Breast epithelium (tissue), 4 donors: Measurements from ENCODE around the gene SNTG2. TPM values are rescaled to one million over a fixed set of nuclear protein-coding genes. Genes with fewer than 3 reads are reported as not detected.

Experiments
- DNase-seq, 2 donors: peaks; one replicate each; pipeline ENCODE4 v3.0.0-alpha.2; 2019; ENCODE audit warnings: low spot score in 2 of 2
- H3K27ac ChIP-seq, 2 donors: fragments of 200-600 bp; sonication (generic) in 1 of 2; one replicate each; pipeline ENCODE4 v1.5.1; 2016 to 2019; ENCODE audit warnings: mild to moderate bottlenecking in 1 of 2
- H3K27me3 ChIP-seq, 2 donors: fragments of 200-600 bp; sonication (generic) in 1 of 2; one replicate each; pipeline versions ENCODE4 v1.5.1 to v1.6.0; 2017 to 2019; ENCODE audit warnings: control low read depth in 1 of 2, mild to moderate bottlenecking in 1 of 2
- H3K36me3 ChIP-seq: fragments of 200-600 bp; one replicate; pipeline ENCODE4 v1.5.1; 2019
- H3K4me1 ChIP-seq, 2 donors: fragments of 200-600 bp; sonication (generic); one replicate each; pipeline ENCODE4 v1.5.1; 2016 to 2019; ENCODE audit warnings: control low read depth in 1 of 2
- H3K4me3 ChIP-seq, 3 donors: fragments of 200-600 bp; sonication (generic); 1 replicate in 2 of 3; 2 replicates in 1 of 3; pipeline ENCODE4 v1.5.1; 2016 to 2019; ENCODE audit warnings: mild to moderate bottlenecking in 3 of 3, moderate library complexity in 2 of 3
- H3K9me3 ChIP-seq, 2 donors: fragments of 200-600 bp; sonication (generic) in 1 of 2; one replicate each; pipeline ENCODE4 v1.5.1; 2016 to 2019; ENCODE audit warnings: control low read depth in 1 of 2
- POLR2A ChIP-seq: fragments of 450-650 bp; IDR thresholded peaks from one replicate; pipeline ENCODE4 v1.6.1; 2016; ENCODE audit warnings: antibody characterized with exemption, mild to moderate bottlenecking, moderate library complexity
- POLR2AphosphoS5 ChIP-seq, 3 donors: sonication (generic); formaldehyde crosslinking; IDR thresholded peaks; one replicate each; pipeline ENCODE4 v1.6.1; 2017; ENCODE audit warnings: antibody characterized with exemption in 3 of 3
- intact Hi-C: fragments of 100-400 bp; cut with DNase I; formaldehyde crosslinking; loops from one replicate; pipeline ENCODE4 v1.15.1; 2023; ENCODE audit warnings: low total_unique reads
- total RNA-seq, 3 donors: library from RNA; depleted of rRNA; stranded (reverse); fragments of >200 nt; gene quantifications; one replicate each; pipeline ENCODE4 v1.1.0, GENCODE V29; 2016
- TF ChIP-seq, protein P1 (sequence below), 3 donors: fragments of 450-650 bp; IDR thresholded peaks; one replicate each; pipeline ENCODE4 v1.5.1; 2016 to 2017; ENCODE audit warnings: antibody characterized with exemption in 3 of 3, mild to moderate bottlenecking in 3 of 3, moderate library complexity in 3 of 3

SNTG2 gene
- total RNA-seq, 3 donors from 2014 or later, result 4.6 to 7.4 (median 6.0) TPM

DNA sequence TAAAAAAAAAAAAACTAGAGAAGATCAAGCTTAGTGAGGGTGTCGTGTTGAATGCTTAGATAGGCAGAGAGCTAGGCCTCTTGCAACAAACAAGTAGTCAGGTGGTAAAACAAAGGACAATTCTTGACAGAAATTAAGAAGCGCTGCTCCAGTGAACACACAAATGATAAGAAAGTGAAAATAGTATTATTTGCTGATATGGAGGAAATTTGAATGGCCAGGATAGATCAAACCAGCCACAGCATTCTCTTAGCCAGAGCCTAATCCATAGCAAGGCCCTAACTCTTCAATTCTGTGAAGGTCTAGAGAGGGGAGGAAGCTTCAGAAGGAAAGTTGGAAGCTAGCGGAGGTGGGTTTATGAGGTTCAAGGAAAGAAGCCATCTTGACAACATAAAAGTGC, 121.0 kb downstream of the SNTG2 start:
- Histone ChIP-seq H3K4me3 (no peak overlapping the region), H3K36me3 (no peaks in the 10 kb centered on the region), H3K27ac (no peak overlapping the region), H3K9me3 (peaks cover 5 to 6% of the 10 kb centered on the region in 2 donors), H3K4me1 (no peaks in the 10 kb centered on the region), H3K27me3 (no peaks in the 10 kb centered on the region)
- TF ChIP-seq POLR2A, result no peak
- no peak for TF ChIP-seq POLR2AphosphoS5 (IDR thresholded peaks at IDR 0.05)
- TF ChIP-seq, protein P1, sequence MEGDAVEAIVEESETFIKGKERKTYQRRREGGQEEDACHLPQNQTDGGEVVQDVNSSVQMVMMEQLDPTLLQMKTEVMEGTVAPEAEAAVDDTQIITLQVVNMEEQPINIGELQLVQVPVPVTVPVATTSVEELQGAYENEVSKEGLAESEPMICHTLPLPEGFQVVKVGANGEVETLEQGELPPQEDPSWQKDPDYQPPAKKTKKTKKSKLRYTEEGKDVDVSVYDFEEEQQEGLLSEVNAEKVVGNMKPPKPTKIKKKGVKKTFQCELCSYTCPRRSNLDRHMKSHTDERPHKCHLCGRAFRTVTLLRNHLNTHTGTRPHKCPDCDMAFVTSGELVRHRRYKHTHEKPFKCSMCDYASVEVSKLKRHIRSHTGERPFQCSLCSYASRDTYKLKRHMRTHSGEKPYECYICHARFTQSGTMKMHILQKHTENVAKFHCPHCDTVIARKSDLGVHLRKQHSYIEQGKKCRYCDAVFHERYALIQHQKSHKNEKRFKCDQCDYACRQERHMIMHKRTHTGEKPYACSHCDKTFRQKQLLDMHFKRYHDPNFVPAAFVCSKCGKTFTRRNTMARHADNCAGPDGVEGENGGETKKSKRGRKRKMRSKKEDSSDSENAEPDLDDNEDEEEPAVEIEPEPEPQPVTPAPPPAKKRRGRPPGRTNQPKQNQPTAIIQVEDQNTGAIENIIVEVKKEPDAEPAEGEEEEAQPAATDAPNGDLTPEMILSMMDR (IDR thresholded peaks at IDR 0.05), result no peak
- intact Hi-C loops, result no loop called here
- DNase-seq, result no peak

DNA sequence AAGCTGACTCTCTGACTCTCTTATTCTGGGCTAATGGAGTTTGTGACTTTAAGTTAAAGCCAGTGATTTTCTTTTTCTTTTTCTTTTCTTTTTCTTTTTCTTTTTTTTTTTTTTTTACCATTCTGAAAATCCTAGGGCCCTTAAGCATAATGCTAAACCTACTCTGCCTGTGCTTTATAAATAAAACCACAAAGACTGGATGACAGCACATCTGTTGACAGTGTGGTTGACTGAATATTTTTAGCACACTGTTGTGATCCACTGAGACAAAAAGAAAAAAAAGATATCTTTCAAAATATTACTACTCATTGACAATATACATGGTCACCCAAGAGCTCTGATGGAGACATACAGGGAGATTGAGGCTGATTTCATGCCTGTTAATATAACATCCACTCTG, 121.6 kb downstream of the SNTG2 start:
- intact Hi-C loops, result no loop called here
- Histone ChIP-seq H3K4me3 (no peak overlapping the region), H3K36me3 (no peaks in the 10 kb centered on the region)

DNA sequence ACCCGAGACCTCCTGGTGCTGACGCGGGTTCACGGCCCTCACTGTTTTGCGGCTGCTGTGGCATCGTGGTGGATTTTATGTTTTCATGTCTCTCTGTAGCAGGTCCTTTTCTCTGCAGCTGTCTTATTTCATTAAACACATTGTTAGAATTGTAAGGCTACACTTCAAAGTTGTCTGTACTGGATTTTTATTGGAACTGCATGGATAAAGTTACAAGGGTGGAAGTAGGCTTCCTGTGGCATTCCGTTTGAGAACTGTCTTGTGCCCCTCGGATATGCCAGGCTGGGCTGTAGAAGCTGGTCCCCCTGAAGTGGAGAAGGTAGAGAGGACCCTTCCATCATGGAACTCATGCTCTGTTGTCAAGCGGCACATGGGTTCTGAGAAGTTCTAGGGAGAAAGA, 127.3 kb downstream of the SNTG2 start:
- H3K27ac ChIP-seq, result no peak overlapping the region
- H3K4me3 ChIP-seq, result no peak overlapping the region
- no peak for DNase-seq
- H3K4me1 ChIP-seq, result no peaks in the 10 kb centered on the region
- no peaks in the 10 kb centered on the region for H3K27me3 ChIP-seq
- TF ChIP-seq POLR2A (no peak), POLR2AphosphoS5 (IDR thresholded peaks at IDR 0.05) (no peak)
- TF ChIP-seq, protein P1 (IDR thresholded peaks at IDR 0.05), result no peak
- no peaks in the 10 kb centered on the region for H3K9me3 ChIP-seq
- no peaks in the 10 kb centered on the region for H3K36me3 ChIP-seq
- intact Hi-C loops, result no loop called here

More for the DNA sequence above, 121.6 kb downstream of the SNTG2 start:
- no peak for TF ChIP-seq POLR2AphosphoS5 (IDR thresholded peaks at IDR 0.05)
- Histone ChIP-seq H3K9me3 (peaks cover 5 to 6% of the 10 kb centered on the region in 2 donors), H3K27me3 (no peaks in the 10 kb centered on the region), H3K4me1 (no peaks in the 10 kb centered on the region), H3K27ac (no peak overlapping the region)
- no peak for DNase-seq

DNA sequence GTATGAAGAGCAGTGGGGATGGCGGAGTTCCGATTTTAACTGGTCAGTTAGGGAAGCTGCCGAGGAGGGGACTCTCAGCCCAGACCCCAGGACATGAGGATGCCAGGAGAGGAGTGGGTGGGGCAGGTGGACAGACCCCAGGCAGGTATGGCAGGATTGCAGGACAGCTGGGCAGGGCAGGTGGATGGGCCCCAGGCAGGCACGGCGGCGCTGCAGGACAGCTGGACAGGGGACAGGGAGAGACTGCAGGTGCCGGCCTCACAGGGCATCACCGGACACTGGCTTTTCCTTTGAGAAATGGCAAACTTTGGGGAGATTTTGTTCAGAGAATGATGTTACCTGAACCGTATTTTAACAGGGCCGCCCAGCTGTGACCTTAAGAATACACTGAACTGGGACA, 127.7 kb downstream of the SNTG2 start:
- no peak for TF ChIP-seq POLR2AphosphoS5 (IDR thresholded peaks at IDR 0.05)
- TF ChIP-seq POLR2A, result no peak
- TF ChIP-seq, protein P1 (IDR thresholded peaks at IDR 0.05), result no peak
- intact Hi-C loops, result no loop called here
- no peak overlapping the region for H3K27ac ChIP-seq
- no peaks in the 10 kb centered on the region for H3K27me3 ChIP-seq
- no peaks in the 10 kb centered on the region for H3K36me3 ChIP-seq
- no peaks in the 10 kb centered on the region for H3K4me1 ChIP-seq
- no peak for DNase-seq
- H3K4me3 ChIP-seq, result no peak overlapping the region
- H3K9me3 ChIP-seq, result no peaks in the 10 kb centered on the region

DNA sequence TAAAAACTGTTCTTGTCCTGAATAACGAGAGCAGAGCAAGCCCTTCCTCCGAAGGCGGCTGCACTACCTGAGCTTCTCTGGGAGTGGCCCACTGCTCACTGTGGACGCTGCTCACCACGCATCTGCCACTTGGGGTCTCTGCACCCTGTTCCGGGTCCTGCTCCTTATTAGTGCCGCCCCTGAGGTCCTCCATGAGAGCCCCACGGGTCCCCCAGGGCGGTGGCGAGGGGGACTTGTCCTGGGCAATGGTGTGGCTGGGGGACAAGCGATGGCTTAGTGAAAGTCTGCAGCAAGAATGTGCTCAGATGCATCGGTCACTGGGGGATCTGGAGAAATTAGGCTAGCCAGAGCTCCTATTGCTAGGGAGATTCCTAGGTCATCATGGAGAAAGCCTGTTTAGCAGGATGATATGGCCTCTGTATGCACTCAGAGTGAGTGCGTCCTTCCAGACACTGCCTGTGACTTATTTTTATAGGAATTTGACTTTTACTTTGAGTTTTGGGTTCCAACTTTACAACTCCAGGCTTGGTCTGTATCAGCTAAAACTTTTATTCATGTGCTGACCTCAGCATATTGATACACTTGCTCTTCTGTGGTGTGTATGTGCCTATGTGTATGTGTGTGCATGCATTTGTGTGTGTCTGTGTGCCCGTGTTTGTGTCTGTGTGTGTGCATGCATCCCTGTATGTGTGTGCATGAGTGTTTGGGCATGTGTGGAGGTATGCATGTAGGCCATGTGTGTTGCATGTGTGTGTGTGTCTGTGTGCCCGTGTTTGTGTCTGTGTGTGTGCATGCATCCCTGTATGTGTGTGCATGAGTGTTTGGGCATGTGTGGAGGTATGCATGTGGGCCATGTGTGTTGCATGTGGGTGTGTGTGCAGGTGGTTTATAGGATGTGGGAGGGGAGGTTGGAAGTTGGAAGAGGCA, 129.5 kb downstream of the SNTG2 start:
- Histone ChIP-seq H3K4me1 (no peaks in the 10 kb centered on the region), H3K4me3 (no peak overlapping the region), H3K27ac (no peak overlapping the region), H3K27me3 (no peaks in the 10 kb centered on the region), H3K36me3 (no peaks in the 10 kb centered on the region), H3K9me3 (no peaks in the 10 kb centered on the region)
- TF ChIP-seq POLR2A (no peak), POLR2AphosphoS5 (IDR thresholded peaks at IDR 0.05) (no peak)
- TF ChIP-seq, protein P1 (IDR thresholded peaks at IDR 0.05), result no peak
- intact Hi-C loops, result no loop called here
- no peak for DNase-seq
